Measurements from ENCODE around the gene NOXO1. TPM values are rescaled to one million over a fixed set of nuclear protein-coding genes. Genes with fewer than 3 reads are reported as not detected.
A peak's percentile ranks its signal among the peaks of the same experiment; 100 is the strongest.
"Not testable (repeated sequence)": the region's sequence is repeated elsewhere in the genome, so short reads cannot be mapped to it uniquely, and the experiment has no call there.

NOXO1 gene
- total RNA-seq, 1 donor from 2014 or later = 1.6 TPM

- H3K4me3 ChIP-seq (ENCODE audit: low read length in 3 of 3); H3K9me3 ChIP-seq (ENCODE audit: control insufficient read depth in 3 of 3, low read length in 3 of 3); H3K27ac ChIP-seq (ENCODE audit: low read depth, low read length); H3K27me3 ChIP-seq (ENCODE audit: control insufficient read depth in 3 of 3, insufficient read depth in 3 of 3, low read length in 3 of 3): not testable (repeated sequence)
- Histone ChIP-seq H3K9ac (ENCODE audit: low read depth in 1 of 3, low read length in 3 of 3) (peak overlapping the region in 1 of 3 donors; percentile 16), H3K36me3 (ENCODE audit: control insufficient read depth in 3 of 3, insufficient read depth in 3 of 3, low read length in 3 of 3) (peaks cover 26 to 33% (median 26%) of the 10 kb centered on the region in 3 donors), H3K4me1 (ENCODE audit: control insufficient read depth in 3 of 3, insufficient read depth in 3 of 3, low read length in 3 of 3) (peaks cover 33 to 60% (median 38%) of the 10 kb centered on the region in 3 donors)
These were observed 18.8 kb downstream of the NOXO1 start for GRCh38 chr16:1962161-1963153.

GRCh38 chr16:1961651-1962067 lies 19.6 kb downstream of the NOXO1 start:
- H3K27me3 ChIP-seq (ENCODE audit: control insufficient read depth in 3 of 3, insufficient read depth in 3 of 3, low read length in 3 of 3) = no peaks in the 10 kb centered on the region
- no peaks in the 10 kb centered on the region for H3K9me3 ChIP-seq (ENCODE audit: control insufficient read depth in 3 of 3, low read length in 3 of 3)
- H3K36me3 ChIP-seq (ENCODE audit: control insufficient read depth in 3 of 3, insufficient read depth in 3 of 3, low read length in 3 of 3) = peaks cover 26 to 33% (median 26%) of the 10 kb centered on the region in 3 donors
- H3K9ac ChIP-seq (ENCODE audit: low read depth in 1 of 3, low read length in 3 of 3) = no peak overlapping the region
- no peak overlapping the region for H3K27ac ChIP-seq (ENCODE audit: low read depth, low read length)
- H3K4me1 ChIP-seq (ENCODE audit: control insufficient read depth in 3 of 3, insufficient read depth in 3 of 3, low read length in 3 of 3) = peaks cover 33 to 55% (median 38%) of the 10 kb centered on the region in 3 donors
- no peak overlapping the region for H3K4me3 ChIP-seq (ENCODE audit: low read length in 3 of 3)

GRCh38 chr16:1960665-1961630 lies 20.3 kb downstream of the NOXO1 start:
- H3K4me3 ChIP-seq (ENCODE audit: low read length in 3 of 3) = peak overlapping the region; percentile 80 to 94 (median 92)
- no peak overlapping the region for H3K27ac ChIP-seq (ENCODE audit: low read depth, low read length)
- no peaks in the 10 kb centered on the region for H3K9me3 ChIP-seq (ENCODE audit: control insufficient read depth in 3 of 3, low read length in 3 of 3)
- H3K9ac ChIP-seq (ENCODE audit: low read depth in 1 of 3, low read length in 3 of 3) = peak overlapping the region in 2 of 3 donors; percentile 95 to 98
- peaks cover 26 to 33% (median 26%) of the 10 kb centered on the region in 3 donors for H3K36me3 ChIP-seq (ENCODE audit: control insufficient read depth in 3 of 3, insufficient read depth in 3 of 3, low read length in 3 of 3)
- H3K4me1 ChIP-seq (ENCODE audit: control insufficient read depth in 3 of 3, insufficient read depth in 3 of 3, low read length in 3 of 3) = peaks cover 32 to 49% (median 37%) of the 10 kb centered on the region in 3 donors
- no peaks in the 10 kb centered on the region for H3K27me3 ChIP-seq (ENCODE audit: control insufficient read depth in 3 of 3, insufficient read depth in 3 of 3, low read length in 3 of 3)

GRCh38 chr16:1959269-1960039 lies 21.8 kb downstream of the NOXO1 start, which contains the start of gene NDUFB10:
TSS of gene NDUFB10 (plus strand) at chr16:1959538. CDS start at chr16:1959625, 87 bp downstream.
- H3K36me3 ChIP-seq (ENCODE audit: control insufficient read depth in 3 of 3, insufficient read depth in 3 of 3, low read length in 3 of 3) = peaks cover 26 to 31% (median 26%) of the 10 kb centered on the region in 3 donors
- H3K27me3 ChIP-seq (ENCODE audit: control insufficient read depth in 3 of 3, insufficient read depth in 3 of 3, low read length in 3 of 3) = no peaks in the 10 kb centered on the region
- peak within 1 kb of the TSS; percentile 95 to 98 (median 96) for H3K9ac ChIP-seq (ENCODE audit: low read depth in 1 of 3, low read length in 3 of 3)
- no peaks in the 10 kb centered on the region for H3K9me3 ChIP-seq (ENCODE audit: control insufficient read depth in 3 of 3, low read length in 3 of 3)
- peaks cover 30 to 48% (median 35%) of the 10 kb centered on the region in 3 donors for H3K4me1 ChIP-seq (ENCODE audit: control insufficient read depth in 3 of 3, insufficient read depth in 3 of 3, low read length in 3 of 3)
- H3K27ac ChIP-seq (ENCODE audit: low read depth, low read length) = peak within 1 kb of the TSS; percentile 82
- peak within 1 kb of the TSS; percentile 80 to 94 (median 92) for H3K4me3 ChIP-seq (ENCODE audit: low read length in 3 of 3)

- peak overlapping the region; percentile 82 for H3K27ac ChIP-seq (ENCODE audit: low read depth, low read length)
- H3K4me3 ChIP-seq (ENCODE audit: low read length in 3 of 3) = peak overlapping the region; percentile 59 to 94 (median 63)
- peaks cover 31 to 49% (median 32%) of the 10 kb centered on the region in 3 donors for H3K4me1 ChIP-seq (ENCODE audit: control insufficient read depth in 3 of 3, insufficient read depth in 3 of 3, low read length in 3 of 3)
- H3K27me3 ChIP-seq (ENCODE audit: control insufficient read depth in 3 of 3, insufficient read depth in 3 of 3, low read length in 3 of 3) = no peaks in the 10 kb centered on the region
- no peaks in the 10 kb centered on the region for H3K9me3 ChIP-seq (ENCODE audit: control insufficient read depth in 3 of 3, low read length in 3 of 3)
- H3K9ac ChIP-seq (ENCODE audit: low read depth in 1 of 3, low read length in 3 of 3) = peak overlapping the region in 2 of 3 donors; percentile 69 to 98
- peaks cover 24 to 30% (median 26%) of the 10 kb centered on the region in 3 donors for H3K36me3 ChIP-seq (ENCODE audit: control insufficient read depth in 3 of 3, insufficient read depth in 3 of 3, low read length in 3 of 3)
These were observed 22.5 kb downstream of the NOXO1 start for GRCh38 chr16:1958715-1959268.

GRCh38 chr16:1958143-1958491 lies 23.2 kb downstream of the NOXO1 start:
- not testable (repeated sequence) for H3K4me3 ChIP-seq (ENCODE audit: low read length in 3 of 3); H3K9ac ChIP-seq (ENCODE audit: low read depth in 1 of 3, low read length in 3 of 3); H3K9me3 ChIP-seq (ENCODE audit: control insufficient read depth in 3 of 3, low read length in 3 of 3); H3K27me3 ChIP-seq (ENCODE audit: control insufficient read depth in 3 of 3, insufficient read depth in 3 of 3, low read length in 3 of 3); H3K27ac ChIP-seq (ENCODE audit: low read depth, low read length)
- Histone ChIP-seq H3K4me1 (ENCODE audit: control insufficient read depth in 3 of 3, insufficient read depth in 3 of 3, low read length in 3 of 3) (peaks cover 27 to 48% (median 31%) of the 10 kb centered on the region in 3 donors), H3K36me3 (ENCODE audit: control insufficient read depth in 3 of 3, insufficient read depth in 3 of 3, low read length in 3 of 3) (peaks cover 19 to 29% (median 24%) of the 10 kb centered on the region in 3 donors)

GRCh38 chr16:1957434-1958142 lies 23.7 kb downstream of the NOXO1 start:
- not testable (repeated sequence) for H3K27me3 ChIP-seq (ENCODE audit: control insufficient read depth in 3 of 3, insufficient read depth in 3 of 3, low read length in 3 of 3); H3K4me3 ChIP-seq (ENCODE audit: low read length in 3 of 3); H3K9me3 ChIP-seq (ENCODE audit: control insufficient read depth in 3 of 3, low read length in 3 of 3); H3K9ac ChIP-seq (ENCODE audit: low read depth in 1 of 3, low read length in 3 of 3); H3K27ac ChIP-seq (ENCODE audit: low read depth, low read length)
- Histone ChIP-seq H3K4me1 (ENCODE audit: control insufficient read depth in 3 of 3, insufficient read depth in 3 of 3, low read length in 3 of 3) (peaks cover 25 to 48% (median 29%) of the 10 kb centered on the region in 3 donors), H3K36me3 (ENCODE audit: control insufficient read depth in 3 of 3, insufficient read depth in 3 of 3, low read length in 3 of 3) (peaks cover 16 to 27% (median 22%) of the 10 kb centered on the region in 3 donors)

- peak overlapping the region; percentile 78 to 90 (median 88) for H3K4me3 ChIP-seq (ENCODE audit: low read length in 3 of 3)
- H3K27me3 ChIP-seq (ENCODE audit: control insufficient read depth in 3 of 3, insufficient read depth in 3 of 3, low read length in 3 of 3) = no peaks in the 10 kb centered on the region
- H3K36me3 ChIP-seq (ENCODE audit: control insufficient read depth in 3 of 3, insufficient read depth in 3 of 3, low read length in 3 of 3) = peaks cover 2 to 8% (median 5%) of the 10 kb centered on the region in 3 donors
- H3K4me1 ChIP-seq (ENCODE audit: control insufficient read depth in 3 of 3, insufficient read depth in 3 of 3, low read length in 3 of 3) = peaks cover 28 to 51% (median 36%) of the 10 kb centered on the region in 3 donors
- peak overlapping the region; percentile 97 for H3K27ac ChIP-seq (ENCODE audit: low read depth, low read length)
- H3K9me3 ChIP-seq (ENCODE audit: control insufficient read depth in 3 of 3, low read length in 3 of 3) = no peaks in the 10 kb centered on the region
- peak overlapping the region; percentile 91 to 98 (median 97) for H3K9ac ChIP-seq (ENCODE audit: low read depth in 1 of 3, low read length in 3 of 3)
These were observed 27.5 kb downstream of the NOXO1 start for GRCh38 chr16:1953734-1954133.
